LNCaP clone FGC (cell line): Measurements from ENCODE around the gene STK39.
A peak's percentile ranks its signal among the peaks of the same experiment; 100 is the strongest.

Experiments used
- DNase-seq: peaks from one replicate; pipeline ENCODE4 v3.0.0-alpha.2; 2011; ENCODE audit warnings: low read depth
- H3K4me3 ChIP-seq: 2 replicates; pipeline ENCODE4 v1.5.1; 2011; ENCODE audit warnings: mild to moderate bottlenecking, low read depth, low read length, control low read depth
- TF ChIP-seq, protein P1 (sequence below): IDR thresholded peaks from 2 replicates; pipeline ENCODE4 v1.5.1; 2012; ENCODE audit warnings: mild to moderate bottlenecking; ENCODE audit not compliant: control insufficient read depth, insufficient read depth; ENCODE audit errors: extremely low read depth

Gene STK39

DNA sequence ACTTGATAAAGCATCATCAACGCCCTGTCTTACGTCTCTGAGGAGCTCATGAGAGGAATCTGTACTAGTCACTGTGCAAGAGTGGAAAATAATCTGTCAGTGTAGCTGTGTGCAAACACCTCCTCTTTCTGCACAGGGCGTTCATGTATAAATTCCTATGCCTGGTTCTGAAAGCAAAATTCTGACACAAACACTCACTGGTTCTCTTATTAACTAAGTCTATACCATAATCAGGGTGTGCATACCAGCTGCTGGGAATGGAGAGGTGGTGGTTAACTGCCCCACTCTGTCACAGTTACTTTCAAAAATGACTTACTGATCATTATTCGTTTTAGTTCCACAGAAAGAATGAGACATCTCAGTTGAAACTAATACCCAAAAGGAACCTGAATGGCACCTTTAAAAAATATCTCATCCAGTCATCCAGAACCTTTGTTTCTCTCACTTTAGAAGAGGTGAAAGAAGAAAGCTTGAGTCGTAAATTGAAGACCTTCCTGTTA, 35.7 kb downstream of the STK39 start:
- H3K4me3 ChIP-seq: no peak overlapping the region
- DNase-seq: no peak
- TF ChIP-seq, protein P1, sequence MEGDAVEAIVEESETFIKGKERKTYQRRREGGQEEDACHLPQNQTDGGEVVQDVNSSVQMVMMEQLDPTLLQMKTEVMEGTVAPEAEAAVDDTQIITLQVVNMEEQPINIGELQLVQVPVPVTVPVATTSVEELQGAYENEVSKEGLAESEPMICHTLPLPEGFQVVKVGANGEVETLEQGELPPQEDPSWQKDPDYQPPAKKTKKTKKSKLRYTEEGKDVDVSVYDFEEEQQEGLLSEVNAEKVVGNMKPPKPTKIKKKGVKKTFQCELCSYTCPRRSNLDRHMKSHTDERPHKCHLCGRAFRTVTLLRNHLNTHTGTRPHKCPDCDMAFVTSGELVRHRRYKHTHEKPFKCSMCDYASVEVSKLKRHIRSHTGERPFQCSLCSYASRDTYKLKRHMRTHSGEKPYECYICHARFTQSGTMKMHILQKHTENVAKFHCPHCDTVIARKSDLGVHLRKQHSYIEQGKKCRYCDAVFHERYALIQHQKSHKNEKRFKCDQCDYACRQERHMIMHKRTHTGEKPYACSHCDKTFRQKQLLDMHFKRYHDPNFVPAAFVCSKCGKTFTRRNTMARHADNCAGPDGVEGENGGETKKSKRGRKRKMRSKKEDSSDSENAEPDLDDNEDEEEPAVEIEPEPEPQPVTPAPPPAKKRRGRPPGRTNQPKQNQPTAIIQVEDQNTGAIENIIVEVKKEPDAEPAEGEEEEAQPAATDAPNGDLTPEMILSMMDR: no peak

DNA sequence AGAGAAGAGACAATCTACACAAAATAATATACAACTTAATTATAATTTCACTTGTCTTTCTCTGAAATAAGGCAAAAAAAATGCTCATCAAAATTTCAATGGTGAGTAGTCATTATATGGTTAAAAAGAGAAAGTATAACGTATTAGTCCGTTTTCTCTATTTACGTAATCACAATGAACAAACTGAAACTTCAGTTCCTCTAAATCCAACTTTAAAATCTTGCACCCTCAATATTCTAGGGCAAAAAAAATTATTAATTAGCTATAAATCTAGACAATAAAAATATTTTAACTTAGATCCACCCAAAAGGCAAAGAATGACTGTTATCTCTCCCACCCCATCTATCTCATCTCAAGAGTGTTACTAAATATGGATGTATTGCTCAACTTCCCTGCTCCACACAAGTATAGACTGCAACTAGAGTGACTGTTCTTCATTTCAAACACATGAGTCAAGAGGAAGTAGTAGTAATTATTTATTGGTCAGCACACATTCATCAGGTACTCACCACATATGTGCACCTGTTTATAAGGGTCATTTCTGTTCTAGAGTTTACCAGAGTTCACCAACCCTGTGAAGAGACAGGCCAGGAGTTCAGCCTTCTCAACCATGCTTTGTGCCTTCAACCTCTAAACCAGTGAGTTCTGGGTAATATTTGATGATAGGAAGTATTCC, 36.4 kb downstream of the STK39 start:
- no peak overlapping the region for H3K4me3 ChIP-seq
- DNase-seq: peak; percentile 62

DNA sequence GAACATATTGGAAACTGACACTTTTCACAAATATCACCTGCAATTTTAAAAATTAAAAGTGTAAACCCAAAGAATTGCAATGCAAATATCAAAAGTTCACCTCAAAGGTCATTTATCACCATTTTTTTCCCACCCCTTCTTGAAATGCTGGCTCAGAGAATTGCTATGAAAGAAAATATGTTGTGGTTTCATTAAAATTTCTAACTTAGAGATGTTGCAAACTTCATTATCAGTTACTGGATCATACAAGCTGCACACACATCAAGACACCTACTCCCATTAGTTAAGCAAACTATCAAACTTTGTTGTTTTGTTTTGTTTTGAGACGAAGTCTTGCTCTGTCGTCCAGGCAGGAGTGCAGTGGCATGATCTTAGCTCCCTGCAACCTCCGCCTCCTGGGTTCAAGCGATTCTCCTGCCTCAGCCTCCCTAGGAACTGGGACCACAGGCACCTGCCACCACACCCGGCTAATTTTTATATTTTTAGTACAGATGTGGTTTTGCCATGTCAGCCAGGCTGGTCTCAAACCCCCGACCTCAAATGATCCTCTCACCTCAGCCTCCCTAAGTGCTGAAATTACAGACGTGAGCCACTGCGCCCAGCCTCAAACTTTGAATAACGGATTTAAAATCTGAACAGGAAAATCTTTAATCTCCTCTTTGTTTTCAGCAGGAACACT, 37.0 kb downstream of the STK39 start:
- DNase-seq: no peak
- TF ChIP-seq, protein P1: no peak
- H3K4me3 ChIP-seq: no peak overlapping the region

More for the DNA sequence above, 36.4 kb downstream of the STK39 start:
- TF ChIP-seq, protein P1: no peak

DNA sequence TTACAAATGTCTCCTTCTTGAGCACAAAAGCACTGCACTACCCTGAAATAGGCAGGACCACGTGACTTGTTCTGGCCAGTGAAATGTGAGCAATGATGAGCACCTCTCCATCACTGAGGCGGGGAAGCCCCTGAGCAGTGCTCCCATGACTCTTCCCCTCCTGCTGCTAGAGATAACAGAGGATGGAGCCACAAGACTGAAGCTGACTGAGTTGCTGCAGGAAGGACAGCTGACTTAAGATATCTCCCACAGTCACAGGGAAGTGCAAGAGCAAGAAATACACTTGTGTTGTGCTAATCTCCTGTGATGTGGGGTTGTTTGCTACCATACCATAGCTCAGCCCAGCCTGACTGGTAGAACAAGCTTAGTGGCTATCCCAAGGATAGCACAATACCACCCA, 38.7 kb downstream of the STK39 start:
- TF ChIP-seq, protein P1: no peak
- H3K4me3 ChIP-seq: no peak overlapping the region
- DNase-seq: no peak

DNA sequence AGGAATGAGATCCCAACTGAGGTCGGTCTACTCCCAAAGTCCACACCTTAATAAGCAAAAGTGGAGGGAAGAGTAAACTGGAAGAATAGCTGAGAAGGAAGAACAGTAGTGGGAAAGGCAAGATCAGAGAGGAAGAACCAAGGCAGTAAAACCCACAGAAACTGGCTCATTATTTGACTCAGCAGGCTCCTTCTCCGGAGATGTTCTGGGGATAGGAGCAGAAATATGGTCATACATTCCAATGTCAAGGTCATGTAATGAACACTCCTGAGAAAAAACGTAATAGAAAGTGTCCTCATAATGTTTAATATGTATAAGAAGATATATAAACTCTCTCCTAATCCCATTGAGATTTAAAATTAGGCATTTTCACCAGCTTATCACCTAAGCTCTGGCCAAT, 39.5 kb downstream of the STK39 start:
- DNase-seq: no peak
- TF ChIP-seq, protein P1: no peak
- no peak overlapping the region for H3K4me3 ChIP-seq

DNA sequence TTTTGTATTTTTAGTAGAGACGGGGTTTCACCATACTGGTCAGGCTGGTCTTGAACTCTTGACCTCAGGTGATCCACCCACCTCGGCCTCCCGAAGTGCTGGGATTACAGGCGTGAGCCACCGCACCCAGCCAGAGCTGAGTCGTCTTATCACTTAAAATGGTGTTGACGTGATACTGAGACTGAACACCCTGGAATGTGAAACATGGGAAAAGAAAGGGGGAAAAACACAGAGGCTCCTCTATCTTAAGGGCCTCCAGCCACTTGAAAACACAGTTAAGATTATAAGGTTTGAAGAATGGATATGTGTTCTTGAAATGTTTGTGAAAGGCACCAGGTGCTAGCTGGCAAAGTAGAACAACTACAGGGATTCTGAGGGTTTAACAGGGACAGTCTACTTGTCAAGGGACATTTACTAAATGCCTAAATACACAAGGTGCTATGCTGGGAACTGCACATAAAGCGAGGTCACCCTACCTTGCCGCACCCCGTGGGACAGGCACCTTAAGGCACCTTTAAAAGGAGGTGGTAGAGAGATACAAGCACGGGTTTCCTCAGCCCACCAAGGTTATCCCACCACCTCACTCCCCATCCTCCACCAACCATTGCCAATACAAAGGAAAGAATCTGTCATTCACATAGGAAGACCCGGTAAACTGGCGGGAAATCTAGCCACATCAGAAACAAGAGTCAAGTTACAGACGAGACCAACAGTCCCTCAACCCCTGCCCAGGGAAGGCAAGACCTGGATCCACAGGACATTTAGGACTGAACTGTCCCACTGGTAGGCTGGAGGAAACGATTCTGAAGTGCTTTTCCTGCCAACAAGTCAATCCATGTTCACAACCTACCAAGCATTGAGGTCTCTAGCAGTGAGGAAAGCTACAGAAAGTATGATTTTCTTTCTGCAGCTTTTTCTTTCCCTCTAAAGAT, 43.4 kb downstream of the STK39 start:
- TF ChIP-seq, protein P1: no peak
- H3K4me3 ChIP-seq: no peak overlapping the region
- no peak for DNase-seq
